Stimulated activated naive B cell treated with anti-CD40 and anti-IgM and Interleukin-4, amounts not matched to agents 10 μg/mL and 1 μg/mL and 100 μg/mL, for 72 hours (primary cell): Measurements from ENCODE around the gene NOX1.
"Not testable (repeated sequence)": the region's sequence is repeated elsewhere in the genome, so short reads cannot be mapped to it uniquely, and the experiment has no call there.

Experiments used
- ATAC-seq, 2 donors: fragments of 150-1000 bp; cut with Tn5 transposase; replicated peaks; 2 replicates each; pipeline ENCODE4 v1.10.0; 2021; ENCODE audit warnings: moderate library complexity in 1 of 2
- DNase-seq: peaks from one replicate; pipeline ENCODE4 v3.0.0; 2021
- H3K27ac Mint-ChIP-seq: one replicate; pipeline ENCODE4 v1.8.0; 2022; ENCODE audit warnings: mild to moderate bottlenecking, mixed read lengths
- H3K27me3 Mint-ChIP-seq, 2 donors: one replicate each; pipeline ENCODE4 v1.8.0; 2022; ENCODE audit warnings: mixed read lengths in 2 of 2
- H3K36me3 Mint-ChIP-seq, 2 donors: one replicate each; pipeline ENCODE4 v1.8.0; 2022; ENCODE audit warnings: mixed read lengths in 2 of 2, mild to moderate bottlenecking in 1 of 2
- H3K4me1 Mint-ChIP-seq, 2 donors: one replicate each; pipeline ENCODE4 v1.8.0; 2022; ENCODE audit warnings: mixed read lengths in 2 of 2, mild to moderate bottlenecking in 1 of 2
- H3K4me3 Mint-ChIP-seq, 2 donors: one replicate each; pipeline ENCODE4 v1.8.0; 2022; ENCODE audit warnings: mild to moderate bottlenecking in 2 of 2, mixed read lengths in 2 of 2, moderate library complexity in 1 of 2
- H3K9me3 Mint-ChIP-seq, 2 donors: one replicate each; pipeline ENCODE4 v1.8.0; 2022; ENCODE audit warnings: mixed read lengths in 2 of 2, mild to moderate bottlenecking in 1 of 2

NOX1 gene

GRCh38 chrX:100798484-100799214 lies 75.5 kb downstream of the NOX1 start:
- no peaks in the 10 kb centered on the region for H3K9me3 Mint-ChIP-seq
- no peaks in the 10 kb centered on the region for H3K36me3 Mint-ChIP-seq
- no peak overlapping the region for H3K27ac Mint-ChIP-seq
- H3K4me3 Mint-ChIP-seq: no peak overlapping the region
- no peaks in the 10 kb centered on the region for H3K4me1 Mint-ChIP-seq
- H3K27me3 Mint-ChIP-seq: peaks cover 9 to 15% of the 10 kb centered on the region in 2 donors
- ATAC-seq: no peak
- no peak for DNase-seq

- ATAC-seq (no peak), DNase-seq (no peak)
- Mint-ChIP-seq H3K36me3 (no peaks in the 10 kb centered on the region), H3K4me3 (no peak overlapping the region), H3K27me3 (peaks cover 9 to 10% of the 10 kb centered on the region in 2 donors), H3K27ac (no peak overlapping the region), H3K4me1 (no peaks in the 10 kb centered on the region), H3K9me3 (no peaks in the 10 kb centered on the region)
Measured at GRCh38 chrX:100797359-100797758, 76.8 kb downstream of the NOX1 start.

- not testable (repeated sequence) for DNase-seq, H3K9me3 Mint-ChIP-seq, ATAC-seq, H3K27ac Mint-ChIP-seq, H3K4me3 Mint-ChIP-seq, H3K4me1 Mint-ChIP-seq, H3K27me3 Mint-ChIP-seq, H3K36me3 Mint-ChIP-seq
Measured at GRCh38 chrX:100796371-100796770, 77.8 kb downstream of the NOX1 start.
